ENCODE data around the gene GNB2.
A peak's percentile ranks its signal among the peaks of the same experiment; 100 is the strongest.
"Not testable (repeated sequence)": the region's sequence is repeated elsewhere in the genome, so short reads cannot be mapped to it uniquely, and the experiment has no call there.

GNB2 gene

DNA sequence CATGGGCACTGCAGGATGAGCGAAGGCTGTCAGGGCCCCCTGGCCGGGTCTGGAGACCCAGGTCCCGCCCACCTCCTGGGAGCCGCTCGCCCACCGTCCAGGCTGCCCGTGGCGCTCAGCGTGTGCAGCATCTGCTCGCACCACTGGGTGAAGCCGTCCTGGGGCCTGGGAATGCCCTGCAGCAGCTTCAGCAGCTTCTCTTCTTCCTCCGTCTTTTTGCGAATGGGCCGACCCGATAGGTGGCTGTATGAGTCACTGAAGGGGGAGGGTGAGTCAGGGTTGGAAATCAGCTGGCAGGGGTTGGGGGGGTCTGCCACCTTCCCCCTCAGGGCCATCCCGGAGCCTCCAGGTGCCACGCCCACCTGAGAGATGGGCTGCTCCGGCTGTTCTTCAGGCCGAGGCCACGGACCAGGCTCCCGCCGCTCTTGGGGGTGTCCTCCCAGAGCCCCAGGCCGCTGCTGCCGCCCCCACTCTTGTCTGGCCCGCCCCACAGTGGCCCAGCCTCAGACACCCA, 8.7 kb downstream of the GNB2 start:
- DNase-seq: no peak

DNA sequence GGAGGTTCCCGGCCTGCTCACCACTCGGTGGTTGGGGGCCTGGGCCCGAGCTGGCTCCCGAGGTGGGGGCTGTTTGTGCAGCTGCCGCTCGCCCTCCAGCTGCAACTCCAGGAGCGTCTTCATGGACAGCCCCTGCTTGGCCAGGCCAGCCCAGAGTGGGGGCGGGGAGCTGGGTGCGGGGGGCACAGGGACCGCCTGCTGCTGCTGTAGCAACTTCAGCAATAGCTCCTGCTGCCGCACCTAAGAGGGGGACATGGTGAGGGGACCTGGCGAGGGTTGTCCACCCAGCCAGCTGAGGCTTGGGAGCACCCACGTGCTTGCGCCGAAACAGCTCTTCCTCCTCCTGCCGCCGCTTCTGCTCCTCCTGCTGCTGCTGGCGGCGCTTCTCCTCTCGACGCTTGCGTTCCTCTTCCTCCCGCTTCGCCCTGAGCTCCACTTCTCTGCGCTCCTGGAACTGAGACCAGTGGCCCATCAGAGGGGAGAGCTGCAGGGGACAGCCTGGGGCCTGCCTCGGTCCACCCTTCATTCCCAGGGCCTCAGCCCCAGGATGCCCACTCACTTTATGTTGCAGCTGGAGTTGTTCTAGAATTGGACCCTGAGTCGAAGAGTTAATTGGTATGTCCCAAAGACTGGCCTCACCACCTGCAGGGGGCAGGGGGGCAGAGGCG, 9.6 kb downstream of the GNB2 start:
- DNase-seq: no peak

DNA sequence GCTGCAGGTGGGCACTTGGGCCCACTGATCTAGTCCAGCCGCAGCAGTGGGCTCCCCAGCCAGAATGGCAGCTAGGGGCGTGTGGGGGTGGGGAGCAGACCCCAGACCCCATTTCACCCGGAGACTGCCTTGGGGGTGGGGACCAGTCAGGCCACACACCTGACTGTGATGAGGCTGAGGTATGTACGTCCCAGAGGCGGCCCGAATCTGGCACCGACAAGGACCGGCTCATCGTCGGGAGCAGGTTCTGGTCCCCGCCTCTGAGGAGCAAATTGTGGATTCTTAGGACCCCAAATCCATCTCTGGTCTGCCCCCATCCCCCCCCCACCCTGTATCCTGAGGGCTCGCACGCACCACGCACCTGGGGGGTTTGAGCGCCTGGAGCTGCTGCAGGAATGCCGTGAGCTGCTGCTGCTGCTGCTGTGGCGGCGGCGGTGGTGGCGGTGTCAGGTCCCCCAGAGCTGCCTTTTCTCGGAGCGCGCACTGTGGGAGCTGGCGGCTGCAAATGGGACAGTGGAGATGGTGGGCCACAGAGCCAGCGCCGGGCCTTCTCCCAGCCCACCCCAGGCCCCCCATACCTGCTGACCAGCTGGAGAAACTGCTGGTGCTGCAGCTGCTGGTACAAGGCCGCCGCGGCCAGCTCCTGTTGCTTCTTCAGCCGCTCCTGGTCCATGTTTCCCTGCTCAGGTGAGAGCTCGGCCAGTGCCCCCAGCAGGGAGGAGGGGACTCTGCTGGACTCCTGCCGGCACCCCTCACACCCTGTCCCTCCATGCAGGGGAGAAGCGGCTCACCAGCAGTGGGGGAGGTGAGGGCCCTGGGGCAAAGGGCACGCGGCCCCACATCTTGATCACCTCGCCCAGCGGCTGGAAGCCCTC, 10.4 kb downstream of the GNB2 start:
- no peak for DNase-seq

GRCh38 chr7:100684534-100685042, 11.0 kb downstream of the GNB2 start:
- no peak for DNase-seq

- DNase-seq: no peak
These were observed 11.6 kb downstream of the GNB2 start for GRCh38 chr7:100685049-100685605.

- no peak for DNase-seq
These were observed 12.1 kb downstream of the GNB2 start for GRCh38 chr7:100685631-100686145.

DNA sequence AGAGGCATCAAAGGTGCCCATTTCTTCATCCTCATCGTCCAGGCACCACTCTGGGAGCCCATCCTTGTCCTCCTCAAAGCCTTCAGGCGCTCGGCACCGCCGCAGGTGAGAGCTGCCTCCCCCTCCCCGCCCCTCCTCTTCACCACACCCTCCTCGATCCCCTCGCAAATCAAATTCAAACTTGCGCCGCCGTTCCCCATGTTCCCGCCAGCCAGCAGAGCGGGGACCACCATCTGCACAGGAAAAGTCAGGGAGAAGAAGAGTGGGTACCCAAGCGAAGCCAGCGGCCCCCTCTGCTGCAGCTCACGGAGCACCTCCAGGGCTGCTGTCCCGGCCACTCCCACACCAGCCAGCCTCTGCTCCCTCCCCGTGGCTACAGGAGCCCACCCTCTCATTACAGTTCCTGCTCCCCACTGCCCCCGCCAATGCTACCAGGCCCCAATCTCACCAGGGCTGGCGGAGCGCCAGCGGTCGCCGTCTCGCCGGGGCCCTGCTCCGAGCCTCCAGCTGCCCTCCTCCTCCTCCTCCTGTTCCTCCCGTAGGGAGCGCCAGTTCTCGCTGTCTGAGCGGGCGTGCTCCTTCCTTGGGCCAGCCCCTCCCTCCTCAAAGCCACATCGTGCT, 12.8 kb downstream of the GNB2 start:
- DNase-seq: no peak

DNA sequence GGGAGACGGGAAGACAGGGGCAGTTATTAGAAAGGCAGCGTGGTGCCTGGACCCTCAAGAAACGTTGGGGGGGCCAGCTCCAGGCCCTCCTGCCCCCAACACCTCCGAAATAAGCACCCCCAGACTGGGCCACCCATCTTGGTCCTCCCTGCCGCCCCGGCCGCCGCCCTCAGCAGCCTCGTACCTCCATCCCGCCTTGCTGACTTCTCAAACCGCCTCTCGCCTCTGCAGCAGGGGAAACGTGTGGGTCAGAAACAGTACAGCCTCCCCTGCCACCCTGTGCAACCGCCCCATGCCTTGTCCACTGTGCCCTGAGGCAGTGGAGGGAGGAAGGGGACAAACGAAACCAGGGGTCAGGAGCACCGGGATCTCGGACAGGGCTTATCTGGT, 13.3 kb downstream of the GNB2 start:
- DNase-seq: no peak

GRCh38 chr7:100687261-100687660, 13.7 kb downstream of the GNB2 start:
- DNase-seq: no peak

GRCh38 chr7:100687751-100688300, 14.3 kb downstream of the GNB2 start:
- no peak for DNase-seq

DNA sequence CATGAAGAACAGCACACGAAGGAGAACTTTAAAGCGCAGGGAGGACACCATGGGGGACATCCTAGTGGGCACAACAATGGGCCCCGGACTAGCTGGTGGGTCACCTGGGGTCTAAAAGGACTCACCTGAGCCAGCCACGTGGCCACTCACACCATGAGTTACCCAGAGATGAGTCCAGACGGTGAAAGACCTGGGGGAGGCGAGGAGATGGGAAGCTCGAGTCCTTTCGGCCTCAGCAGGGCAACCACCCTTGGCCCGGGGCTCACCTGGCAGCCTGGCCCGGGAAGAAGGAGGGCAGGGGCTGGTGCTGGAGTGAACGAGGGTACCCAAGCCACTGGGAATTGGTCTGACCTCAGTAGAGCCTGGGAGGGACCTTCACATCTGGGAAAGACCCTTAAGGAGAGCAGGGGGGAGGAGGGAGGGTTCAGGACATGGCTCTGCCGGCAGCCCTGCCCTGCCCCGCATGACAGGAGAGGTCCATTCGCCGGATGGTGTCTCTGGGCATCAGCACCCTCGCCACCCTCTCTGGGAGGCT, 14.9 kb downstream of the GNB2 start:
- no peak for DNase-seq

DNA sequence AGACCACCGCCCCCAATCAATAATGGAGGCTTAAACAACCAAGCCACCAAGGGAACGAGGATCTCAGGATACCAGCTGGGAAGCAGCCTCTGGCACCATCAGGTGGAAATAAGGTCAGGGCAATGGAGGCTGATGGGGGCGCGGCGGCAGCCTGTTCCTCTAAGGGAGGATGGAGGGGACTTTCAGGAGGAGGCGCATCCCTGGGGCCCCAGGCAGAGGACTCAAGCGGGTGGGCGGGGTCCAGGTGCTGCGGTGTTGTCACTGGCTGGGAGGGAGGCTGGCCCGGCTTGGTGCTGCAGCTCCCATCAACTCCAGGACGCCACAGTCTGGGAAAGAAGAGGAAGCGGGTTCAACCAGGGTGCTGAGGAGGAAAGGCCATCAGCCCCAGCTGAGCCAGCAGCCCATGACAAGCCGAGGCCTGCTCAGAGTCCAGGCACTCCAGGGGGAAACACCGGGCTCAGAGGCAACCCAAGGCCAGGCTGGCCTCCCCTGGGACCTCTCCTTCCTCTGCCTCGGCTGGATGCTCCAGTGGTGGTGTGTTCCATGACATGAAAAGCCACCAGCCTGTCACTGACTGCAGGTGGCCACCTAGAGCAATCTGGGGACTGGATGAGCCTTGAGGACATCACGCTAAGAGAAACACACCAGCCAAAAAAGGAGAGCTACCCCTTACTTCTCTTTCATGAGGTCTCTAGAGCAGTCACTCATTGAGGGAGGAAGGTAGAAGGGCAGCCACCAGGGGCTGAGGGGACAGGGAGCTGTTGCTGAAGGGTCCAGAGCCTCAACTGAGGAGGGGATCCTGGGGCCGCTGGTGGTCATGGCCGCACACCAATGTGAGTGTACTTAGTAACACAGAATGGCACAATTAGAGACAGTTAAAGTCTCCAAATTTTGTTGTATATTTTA, 15.9 kb downstream of the GNB2 start:
- no peak for DNase-seq

DNA sequence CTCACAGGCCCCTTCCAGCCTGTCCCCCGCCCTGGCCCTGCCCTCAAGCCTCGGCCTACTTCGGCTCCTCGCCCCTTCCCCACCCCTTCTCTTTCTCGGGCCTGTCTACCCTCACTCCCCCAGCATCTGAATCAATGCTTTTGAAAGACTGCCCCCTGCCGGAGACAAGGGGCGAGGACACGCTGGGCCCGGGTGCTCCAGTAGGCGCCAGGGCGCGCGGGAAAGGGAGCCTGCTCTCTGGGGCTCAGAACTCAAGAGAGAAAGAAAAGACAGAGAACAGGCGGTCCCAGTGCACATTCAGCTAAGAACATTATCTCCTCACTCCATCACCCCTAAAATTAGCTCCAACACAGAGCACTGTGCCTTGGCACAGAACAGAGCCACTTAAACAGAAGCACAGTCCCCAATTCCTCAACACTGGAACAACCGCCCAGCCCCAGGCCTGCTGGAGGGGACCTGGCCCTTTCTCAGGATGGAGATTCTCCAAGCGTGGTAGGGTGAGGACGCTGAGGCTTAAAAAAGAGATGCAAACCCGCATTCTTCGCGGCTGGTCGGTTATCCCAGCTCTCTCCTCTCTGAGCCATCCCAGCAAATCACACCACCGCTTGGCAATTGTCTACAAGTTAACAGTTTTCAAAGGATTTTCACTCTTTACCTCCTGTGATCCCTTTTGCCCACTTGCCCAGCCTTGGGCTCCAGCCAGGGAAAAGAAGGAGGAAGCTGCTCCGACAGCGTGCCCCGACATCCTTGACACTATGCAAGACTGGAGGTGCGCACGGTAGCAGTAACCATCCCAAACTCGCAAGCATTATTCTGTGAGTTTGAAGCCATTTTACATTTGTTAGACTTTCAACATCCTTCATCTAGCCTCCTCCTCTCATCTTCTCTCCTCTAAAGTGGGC, 18.4 kb downstream of the GNB2 start:
- DNase-seq: peak; percentile 61

- DNase-seq: no peak
These were observed 19.0 kb downstream of the GNB2 start for GRCh38 chr7:100692578-100692961.

GRCh38 chr7:100693312-100694097, 20.0 kb downstream of the GNB2 start:
- no peak for DNase-seq

GRCh38 chr7:100694098-100694745, 20.7 kb downstream of the GNB2 start, which contains the start of gene GIGYF1:
GIGYF1 (minus strand) TSS chr7:100694250; CDS start chr7:100688238, 6,012 bp downstream.
- DNase-seq: no peak

DNA sequence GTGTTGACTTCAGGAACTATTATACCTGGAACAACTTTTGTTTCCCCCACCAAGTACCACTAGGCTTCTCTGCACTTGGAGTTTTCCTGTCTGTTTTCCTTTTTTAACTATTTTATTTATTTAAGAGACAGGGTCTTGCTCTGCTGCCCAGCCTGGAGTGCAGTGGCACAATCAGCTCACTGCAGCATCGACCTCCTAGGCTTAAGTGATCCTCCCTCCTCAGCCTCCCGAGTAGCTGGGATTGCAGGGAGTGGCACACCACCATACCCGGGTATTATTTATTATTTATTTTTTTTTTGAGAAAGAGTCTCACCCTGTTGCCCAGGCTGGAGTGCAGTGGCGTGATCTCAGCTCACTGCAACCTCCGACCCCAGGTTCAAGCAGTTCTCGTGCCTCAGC, 22.6 kb downstream of the GNB2 start:
- DNase-seq: no peak

DNA sequence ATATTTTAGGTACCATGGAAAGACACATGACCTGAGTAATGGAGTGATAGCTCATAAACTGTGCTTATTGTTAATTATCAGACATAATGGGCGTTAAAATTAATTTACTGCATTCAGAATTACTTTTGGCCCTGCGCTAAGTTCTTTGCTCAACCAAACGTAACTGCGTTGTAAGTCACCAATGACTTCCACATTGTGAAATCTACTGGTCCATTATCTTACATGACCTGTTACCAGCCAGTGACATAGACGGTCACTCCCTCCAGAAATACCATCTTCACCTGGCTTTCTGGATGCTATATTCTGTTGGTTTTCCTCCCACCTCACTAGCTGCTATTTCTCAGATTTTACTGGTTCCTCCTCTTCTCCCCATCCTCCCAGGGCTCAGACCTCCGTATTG, 25.5 kb downstream of the GNB2 start:
- DNase-seq: no peak

DNA sequence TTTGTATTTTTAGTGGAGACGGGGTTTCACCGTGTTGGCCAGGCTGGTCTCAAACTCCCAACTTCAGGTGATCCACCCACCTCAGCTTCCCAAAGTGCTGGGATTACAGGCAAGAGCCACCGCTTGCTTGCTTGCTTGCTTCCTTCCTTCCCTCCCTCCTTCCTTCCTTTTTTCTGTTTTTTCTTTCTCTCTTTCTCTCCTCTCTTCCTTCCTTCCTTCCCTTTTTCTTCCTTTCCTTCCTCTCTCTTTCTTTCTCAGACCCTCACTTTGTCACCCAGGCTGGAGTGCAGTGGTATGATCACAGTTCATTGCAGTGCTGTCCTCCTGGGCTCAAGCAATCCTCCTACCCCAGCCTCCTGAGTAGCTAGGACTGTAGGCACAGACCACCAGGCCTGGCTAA, 27.5 kb downstream of the GNB2 start:
- DNase-seq: not testable (repeated sequence)
